Activated naive CD4-positive, alpha-beta T cell treated with anti-CD3 and anti-CD28 coated beads, Interleukin-2, amount 10 ng/mL, durations not matched to agents 7 days and 5 days (primary cell): Measurements from ENCODE around the gene DOK4.

ENCODE experiments used
- CTCF ChIA-PET: fragments of 350-600 bp; sonication (Branson Sonifier 250); formaldehyde crosslinking; loops from one replicate; lab custom pipeline; 2021; ENCODE audit warnings: antibody characterized with exemption; lab: Charles Lee
- DNase-seq: peaks from one replicate; pipeline ENCODE4 v3.0.0-alpha.2; 2020
- H3K27ac Mint-ChIP-seq: one replicate; pipeline ENCODE4 v1.8.0; 2021; ENCODE audit warnings: mild to moderate bottlenecking, moderate library complexity, mixed read lengths
- H3K27me3 Mint-ChIP-seq: one replicate; pipeline ENCODE4 v1.8.0; 2021; ENCODE audit warnings: mild to moderate bottlenecking, mixed read lengths
- H3K36me3 Mint-ChIP-seq: one replicate; pipeline ENCODE4 v1.8.0; 2021; ENCODE audit warnings: mixed read lengths
- H3K4me1 Mint-ChIP-seq: one replicate; pipeline ENCODE4 v1.8.0; 2021; ENCODE audit warnings: mixed read lengths
- H3K4me3 Mint-ChIP-seq: one replicate; pipeline ENCODE4 v1.8.0; 2021; ENCODE audit warnings: mild to moderate bottlenecking, moderate library complexity, mixed read lengths
- H3K9me3 Mint-ChIP-seq: one replicate; pipeline ENCODE4 v1.8.0; 2021; ENCODE audit warnings: mixed read lengths

DOK4 gene

DNA sequence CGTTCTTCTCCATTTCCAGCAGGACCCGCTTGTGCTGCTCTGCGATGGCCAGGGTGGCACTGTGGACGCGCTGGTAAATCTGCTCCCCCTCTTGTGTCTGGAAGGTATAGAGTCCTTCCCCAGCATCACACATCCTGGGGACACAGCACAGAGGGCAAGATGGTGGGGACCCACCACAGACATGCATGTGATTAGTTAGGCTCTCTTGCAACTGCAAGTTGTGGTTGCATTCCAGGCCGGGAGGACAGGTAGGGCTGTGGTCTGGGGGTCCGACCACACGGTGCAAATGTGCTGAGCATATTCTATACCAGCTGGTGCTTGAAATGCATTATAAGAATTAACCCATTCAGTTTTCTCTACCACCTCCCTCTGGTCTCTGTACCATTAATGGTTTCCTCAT is 12.4 kb downstream of the DOK4 start:
- no peak for DNase-seq
- H3K27me3 Mint-ChIP-seq, result no peaks in the 10 kb centered on the region
- CTCF ChIA-PET, result interaction anchor here (1.3 to 9.5 kb wide), 6 partner anchors 9 to 45 kb away, joined by 4 to 79 read pairs (median 10); partner anchors contain the start of genes DOK4 and POLR2C
- peaks cover 25% of the 10 kb centered on the region for H3K4me1 Mint-ChIP-seq
- peaks cover 23% of the 10 kb centered on the region for H3K36me3 Mint-ChIP-seq
- H3K4me3 Mint-ChIP-seq, result no peak overlapping the region
- H3K27ac Mint-ChIP-seq, result no peak overlapping the region
- no peaks in the 10 kb centered on the region for H3K9me3 Mint-ChIP-seq

- Mint-ChIP-seq H3K27me3 (no peaks in the 10 kb centered on the region), H3K27ac (no peak overlapping the region), H3K9me3 (no peaks in the 10 kb centered on the region), H3K4me1 (peaks cover 25% of the 10 kb centered on the region), H3K4me3 (no peak overlapping the region), H3K36me3 (peaks cover 29% of the 10 kb centered on the region)
- CTCF ChIA-PET, result interaction anchor here (0.9 to 9.5 kb wide), 4 partner anchors 11 to 56 kb away, joined by 3 to 79 read pairs (median 14); partner anchors contain the start of genes DOK4 and POLR2C
- DNase-seq, result no peak
Observed at GRCh38 chr16:57473176-57473840, 13.0 kb downstream of the DOK4 start.

DNA sequence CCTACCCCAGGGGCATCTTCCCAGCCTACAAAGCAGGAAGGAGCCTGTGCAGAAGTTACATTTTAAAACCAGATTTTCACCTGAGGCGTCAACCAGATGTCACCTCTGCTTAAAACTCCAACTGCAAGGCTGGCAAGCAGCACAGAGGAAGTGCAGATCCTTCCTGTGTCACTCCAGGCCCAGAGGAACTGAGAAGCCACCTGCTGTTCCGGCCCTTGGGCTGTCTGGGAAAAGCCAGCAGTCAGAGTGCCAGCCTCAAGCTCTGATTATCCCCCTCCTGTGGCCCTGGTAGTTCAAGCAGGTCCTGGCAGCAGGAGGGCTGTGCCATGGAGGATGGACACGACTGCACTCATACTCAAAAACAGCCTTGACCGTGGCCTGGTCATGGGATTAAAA is 13.6 kb downstream of the DOK4 start:
- peaks cover 33% of the 10 kb centered on the region for H3K36me3 Mint-ChIP-seq
- H3K27ac Mint-ChIP-seq, result no peak overlapping the region
- no peaks in the 10 kb centered on the region for H3K9me3 Mint-ChIP-seq
- CTCF ChIA-PET, result interaction anchor here (0.6 to 9.5 kb wide), 5 partner anchors 10 to 56 kb away, joined by 3 to 79 read pairs (median 4); partner anchors contain the start of genes DOK4 and POLR2C
- peaks cover 25% of the 10 kb centered on the region for H3K4me1 Mint-ChIP-seq
- no peaks in the 10 kb centered on the region for H3K27me3 Mint-ChIP-seq
- no peak overlapping the region for H3K4me3 Mint-ChIP-seq
- no peak for DNase-seq

DNA sequence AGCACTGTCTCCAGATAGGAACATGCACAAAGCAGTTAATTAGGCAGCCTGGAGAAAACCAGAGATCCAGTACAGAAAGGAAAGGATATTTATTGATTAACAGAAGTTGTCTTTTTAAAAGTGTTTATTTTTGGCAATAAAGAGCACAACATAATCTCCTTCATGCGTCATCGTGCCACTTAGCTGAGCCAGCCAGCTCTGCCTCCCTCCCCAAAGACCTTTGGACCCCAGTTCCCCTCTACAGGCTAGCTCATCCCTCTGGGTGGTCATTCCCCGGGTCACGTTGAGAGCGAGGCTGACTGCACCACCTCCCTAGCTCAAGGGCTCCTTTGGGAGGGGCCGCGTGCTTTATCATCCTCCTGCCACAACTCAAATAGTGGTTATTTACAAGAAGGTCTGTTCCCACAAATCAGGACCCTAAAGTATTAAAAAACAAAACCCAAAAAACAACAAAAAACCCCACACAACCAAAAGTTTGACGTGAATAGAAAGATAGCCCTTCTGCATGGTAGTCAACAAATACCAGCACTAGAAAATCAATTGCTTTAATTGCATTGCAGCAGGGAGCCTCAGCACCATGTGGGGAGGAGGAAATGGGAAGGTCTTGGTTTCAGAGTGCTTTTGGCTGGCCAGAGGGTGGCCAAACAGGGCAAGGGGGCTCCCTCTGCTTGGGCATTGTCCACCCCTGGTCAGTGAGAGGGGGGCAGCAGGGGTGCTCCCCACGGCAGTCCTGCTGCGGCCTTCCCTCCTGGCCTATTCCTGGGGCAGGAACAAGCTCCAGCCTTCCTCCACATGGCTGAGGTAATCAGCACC is 14.2 kb downstream of the DOK4 start:
- Mint-ChIP-seq H3K27me3 (no peaks in the 10 kb centered on the region), H3K9me3 (no peaks in the 10 kb centered on the region), H3K27ac (peak overlapping the region; percentile 30), H3K4me1 (peaks cover 25% of the 10 kb centered on the region), H3K4me3 (no peak overlapping the region), H3K36me3 (peaks cover 36% of the 10 kb centered on the region)
- no peak for DNase-seq
- CTCF ChIA-PET, result interaction anchor here (0.6 to 9.5 kb wide), 4 partner anchors 15 to 55 kb away, joined by 3 to 79 read pairs (median 14); partner anchors contain the start of gene DOK4

DNA sequence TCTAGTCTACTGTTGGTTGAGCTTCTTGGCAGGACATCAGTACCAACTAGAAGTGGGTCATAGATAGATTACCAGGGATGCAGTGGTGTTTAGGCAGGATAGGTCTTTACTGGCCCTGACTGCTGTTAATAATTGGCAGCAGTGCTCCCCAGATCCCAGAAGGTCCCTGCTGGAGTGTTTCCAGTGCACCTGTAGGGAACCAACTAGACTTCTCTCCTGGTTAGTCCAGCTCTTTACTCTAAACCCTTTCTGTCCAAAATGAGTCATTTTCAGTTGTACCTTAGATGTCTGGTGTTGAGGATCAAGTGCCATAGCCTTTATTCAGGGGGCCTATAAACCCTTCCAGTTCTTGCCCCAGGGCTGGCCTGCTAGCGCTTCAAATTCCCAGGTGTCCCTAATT is 15.1 kb downstream of the DOK4 start:
- no peak for DNase-seq
- CTCF ChIA-PET, result interaction anchor here (1.3 to 9.5 kb wide), 2 partner anchors 48 to 53 kb away, joined by 3 to 79 read pairs; no protein-coding TSS in a partner anchor
- Mint-ChIP-seq H3K27me3 (no peaks in the 10 kb centered on the region), H3K4me1 (peaks cover 18% of the 10 kb centered on the region), H3K27ac (no peak overlapping the region), H3K9me3 (no peaks in the 10 kb centered on the region), H3K36me3 (peaks cover 36% of the 10 kb centered on the region), H3K4me3 (no peak overlapping the region)

DNA sequence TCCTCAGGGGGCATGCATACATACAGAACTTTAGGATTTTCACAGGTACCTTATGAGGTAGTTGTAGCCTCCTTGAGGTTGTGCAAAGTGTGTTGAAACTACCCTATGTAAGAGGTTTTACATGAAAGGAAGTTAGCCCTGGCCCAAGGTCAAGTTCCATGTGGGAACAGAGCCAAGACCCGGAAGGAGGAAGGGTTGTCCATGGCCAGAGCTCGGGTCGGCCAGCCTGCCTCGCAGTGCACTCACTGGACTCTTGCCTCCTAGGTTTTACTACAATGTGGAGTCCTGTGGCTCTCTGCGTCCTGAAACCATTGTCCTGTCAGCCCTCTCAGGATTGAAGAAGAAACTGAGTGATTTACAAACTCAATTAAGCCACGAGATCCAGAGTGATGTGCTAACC is 15.6 kb downstream of the DOK4 start:
- DNase-seq, result no peak
- Mint-ChIP-seq H3K36me3 (peaks cover 39% of the 10 kb centered on the region), H3K27me3 (no peaks in the 10 kb centered on the region), H3K27ac (no peak overlapping the region), H3K4me1 (peaks cover 14% of the 10 kb centered on the region), H3K9me3 (no peaks in the 10 kb centered on the region), H3K4me3 (no peak overlapping the region)
- CTCF ChIA-PET, result interaction anchor here (1.3 to 9.5 kb wide), 2 partner anchors 48 to 52 kb away, joined by 3 to 79 read pairs; no protein-coding TSS in a partner anchor

- CTCF ChIA-PET, result interaction anchor here (1.3 to 9.5 kb wide), 2 partner anchors 49 to 51 kb away, joined by 3 to 79 read pairs; no protein-coding TSS in a partner anchor
- H3K27ac Mint-ChIP-seq, result no peak overlapping the region
- peaks cover 41% of the 10 kb centered on the region for H3K36me3 Mint-ChIP-seq
- no peak overlapping the region for H3K4me3 Mint-ChIP-seq
- H3K27me3 Mint-ChIP-seq, result no peaks in the 10 kb centered on the region
- peaks cover 9% of the 10 kb centered on the region for H3K4me1 Mint-ChIP-seq
- no peak for DNase-seq
- no peaks in the 10 kb centered on the region for H3K9me3 Mint-ChIP-seq
Observed at GRCh38 chr16:57469917-57470470, 16.3 kb downstream of the DOK4 start.

DNA sequence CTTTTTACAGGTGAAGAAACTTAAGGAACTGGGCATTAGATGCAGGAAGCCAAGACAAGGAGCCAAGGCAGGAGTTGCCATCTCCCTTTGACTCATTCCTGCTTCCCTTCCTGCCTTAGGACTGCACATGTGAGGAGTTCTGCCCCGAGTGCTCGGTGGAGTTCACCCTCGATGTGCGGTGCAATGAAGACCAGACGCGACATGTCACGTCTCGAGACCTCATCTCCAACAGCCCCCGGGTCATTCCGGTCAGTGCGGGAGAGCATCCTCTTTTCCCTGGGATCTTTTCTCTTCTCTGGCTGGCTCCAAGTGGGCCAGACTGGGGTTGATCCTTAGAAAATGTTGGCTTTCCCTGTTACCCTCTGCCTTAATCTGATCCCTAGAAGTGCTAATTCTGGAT is 17.2 kb downstream of the DOK4 start:
- Mint-ChIP-seq H3K4me1 (peaks cover 15% of the 10 kb centered on the region), H3K27me3 (no peaks in the 10 kb centered on the region), H3K4me3 (no peak overlapping the region), H3K9me3 (no peaks in the 10 kb centered on the region), H3K36me3 (peaks cover 47% of the 10 kb centered on the region), H3K27ac (no peak overlapping the region)
- CTCF ChIA-PET, result no interaction called here
- DNase-seq, result no peak

- peaks cover 22% of the 10 kb centered on the region for H3K4me1 Mint-ChIP-seq
- H3K4me3 Mint-ChIP-seq, result no peak overlapping the region
- peak overlapping the region; percentile 55 for H3K27ac Mint-ChIP-seq
- no peak for DNase-seq
- no peaks in the 10 kb centered on the region for H3K27me3 Mint-ChIP-seq
- H3K36me3 Mint-ChIP-seq, result peaks cover 48% of the 10 kb centered on the region
- no peaks in the 10 kb centered on the region for H3K9me3 Mint-ChIP-seq
- CTCF ChIA-PET, result no interaction called here
Observed at GRCh38 chr16:57468346-57468745, 17.9 kb downstream of the DOK4 start.

DNA sequence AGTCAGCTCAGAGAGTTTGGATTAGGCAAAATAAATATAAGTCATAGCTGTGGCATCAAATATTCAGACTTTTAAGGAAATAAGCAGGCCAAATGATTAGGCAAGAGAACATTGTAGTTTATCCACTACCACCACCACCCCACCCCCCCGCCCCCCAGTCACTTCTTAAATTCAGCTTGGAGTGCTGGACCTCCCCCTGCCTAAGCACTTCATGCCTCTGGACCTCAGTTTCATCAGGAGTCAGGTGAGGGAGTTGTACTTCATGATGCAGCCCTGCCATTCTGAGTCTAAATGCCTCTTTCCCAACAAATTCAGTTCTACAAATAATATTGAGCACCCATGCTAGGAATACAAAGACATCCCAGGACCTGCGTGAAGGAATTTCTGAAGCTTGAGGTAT is 21.8 kb downstream of the DOK4 start:
- Mint-ChIP-seq H3K4me3 (peak overlapping the region; percentile 100), H3K27ac (no peak overlapping the region), H3K36me3 (peaks cover 34% of the 10 kb centered on the region), H3K27me3 (peaks cover 3% of the 10 kb centered on the region), H3K4me1 (peaks cover 28% of the 10 kb centered on the region), H3K9me3 (no peaks in the 10 kb centered on the region)
- no peak for DNase-seq
- CTCF ChIA-PET, result interaction anchor here (1.5 to 2.0 kb wide), 4 partner anchors 9 to 56 kb away, joined by 5 to 11 read pairs (median 7); no protein-coding TSS in a partner anchor

DNA sequence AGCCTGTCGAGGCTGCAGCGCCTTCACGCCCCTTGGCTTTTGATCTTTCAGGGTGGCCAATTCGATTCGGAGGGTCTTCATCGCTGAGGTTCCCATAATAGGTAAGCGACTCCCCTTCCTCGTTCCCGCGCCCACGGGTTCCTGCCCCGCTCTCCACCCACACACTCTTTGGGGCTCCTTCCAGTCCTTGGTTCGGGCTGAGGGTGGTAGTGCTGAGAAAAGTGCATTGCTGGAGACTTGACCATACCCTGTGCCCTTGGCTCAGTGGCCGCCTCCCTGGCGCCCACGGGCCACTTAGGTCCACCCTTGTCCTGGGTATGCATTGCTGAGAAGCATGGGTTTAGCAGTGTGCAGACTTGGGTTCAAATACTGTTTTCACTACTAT is 23.3 kb downstream of the DOK4 start:
- peaks cover 28% of the 10 kb centered on the region for H3K4me1 Mint-ChIP-seq
- H3K27ac Mint-ChIP-seq, result peak overlapping the region; percentile 97
- H3K4me3 Mint-ChIP-seq, result peak overlapping the region; percentile 100
- peaks cover 23% of the 10 kb centered on the region for H3K36me3 Mint-ChIP-seq
- CTCF ChIA-PET, result interaction anchor here (0.8 to 2.7 kb wide), 12 partner anchors 10 to 79 kb away, joined by 3 to 22 read pairs (median 4); partner anchors contain the start of genes CIAPIN1 and COQ9
- no peak for DNase-seq
- H3K27me3 Mint-ChIP-seq, result peaks cover 3% of the 10 kb centered on the region
- H3K9me3 Mint-ChIP-seq, result no peaks in the 10 kb centered on the region

DNA sequence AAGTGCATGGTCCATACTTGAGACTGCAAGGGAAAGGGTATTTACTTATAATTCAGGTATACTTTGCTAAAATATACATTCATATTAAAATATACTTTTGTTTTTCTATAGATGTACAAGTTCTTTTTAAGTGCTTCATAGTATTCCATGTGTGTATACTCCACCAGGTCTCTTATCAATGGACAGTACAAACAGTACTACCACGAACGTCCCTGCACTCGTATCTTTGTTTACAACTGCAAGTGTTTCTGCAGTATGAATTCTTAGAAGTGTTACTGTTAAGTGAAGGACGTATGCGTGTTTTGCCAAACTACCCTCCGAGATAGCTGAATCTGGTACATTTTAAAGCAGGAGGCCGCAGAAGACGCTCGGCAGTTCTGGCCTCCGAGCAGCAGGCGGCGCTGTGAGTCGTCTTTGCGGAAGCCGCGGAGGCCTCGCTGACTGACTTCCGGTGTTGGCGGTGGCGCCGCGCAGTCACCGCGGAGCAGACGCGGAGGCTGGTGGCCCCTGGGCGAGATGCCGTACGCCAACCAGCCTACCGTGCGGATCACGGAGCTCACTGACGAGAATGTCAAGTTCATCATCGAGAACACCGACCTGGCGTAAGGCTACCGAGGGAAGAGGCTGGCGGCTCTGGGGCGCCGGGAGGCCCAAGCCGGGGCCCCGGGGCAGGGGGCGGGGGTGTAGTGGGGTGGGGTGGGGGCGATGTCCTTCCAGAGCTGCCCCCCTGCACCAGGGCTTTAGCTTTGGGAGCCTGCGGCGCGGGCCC is 23.9 kb downstream of the DOK4 start, which contains the start of gene POLR2C:
Gene POLR2C, plus strand, starts transcription at position 471 of the 769 bp plus-strand sequence. Its CDS starts 46 bp downstream, at position 517.
- Mint-ChIP-seq H3K36me3 (peaks cover 19% of the 10 kb centered on the region), H3K27me3 (peaks cover 3% of the 10 kb centered on the region), H3K4me1 (peaks cover 28% of the 10 kb centered on the region), H3K27ac (peak within 1 kb of the TSS; percentile 97), H3K9me3 (no peaks in the 10 kb centered on the region), H3K4me3 (peak within 1 kb of the TSS; percentile 100)
- peak; percentile 94 for DNase-seq
- CTCF ChIA-PET, result interaction anchor here (0.7 to 2.7 kb wide), 16 partner anchors 11 to 80 kb away, joined by 3 to 22 read pairs (median 4); partner anchors contain the start of genes CIAPIN1 and COQ9

DNA sequence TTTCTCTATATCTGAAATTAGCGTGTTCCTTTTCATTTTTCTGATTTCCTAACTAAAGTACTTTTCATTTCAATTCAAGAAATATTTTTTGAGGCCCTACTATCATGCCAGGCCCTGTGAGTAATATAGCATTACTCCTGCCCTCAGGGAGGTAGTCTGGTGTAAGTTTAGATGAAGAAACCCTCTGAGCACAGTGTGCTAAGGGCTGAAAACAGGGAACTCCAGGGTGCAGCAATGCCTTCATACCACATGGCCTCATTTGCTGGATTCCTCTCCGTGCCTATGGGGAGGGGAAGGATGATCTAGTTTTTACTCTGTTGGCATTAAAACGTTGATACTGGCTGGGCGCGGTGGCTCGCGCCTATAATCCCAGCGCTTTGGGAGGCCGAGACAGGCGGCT is 34.3 kb downstream of the DOK4 start:
- Mint-ChIP-seq H3K27ac (no peak overlapping the region), H3K9me3 (no peaks in the 10 kb centered on the region), H3K4me3 (no peak overlapping the region), H3K27me3 (no peaks in the 10 kb centered on the region), H3K36me3 (peaks cover 28% of the 10 kb centered on the region), H3K4me1 (peaks cover 20% of the 10 kb centered on the region)
- no peak for DNase-seq
- CTCF ChIA-PET, result interaction anchor here (1.1 kb wide), 2 partner anchors 9 to 10 kb away, joined by 3 to 5 read pairs; partner anchors contain the start of gene POLR2C
